HG03025 (cell line): ENCODE data around the gene AQP11.
"Not testable (repeated sequence)": the region's sequence is repeated elsewhere in the genome, so short reads cannot be mapped to it uniquely, and the experiment has no call there.

ENCODE experiments used
- ATAC-seq: cut with Tn5 transposase; IDR thresholded peaks from one replicate; pipeline ENCODE4 v1.9.1; 2021; ENCODE audit warnings: mild to moderate bottlenecking, moderate library complexity; ENCODE audit not compliant: unreplicated experiment, low FRiP score

AQP11 gene

GRCh38 chr11:77589521-77590193, at the start of gene AQP11:
TSS of gene AQP11 (plus strand) at chr11:77589953. CDS start at chr11:77589993, 40 bp downstream.
- peak; percentile 80 for ATAC-seq

- ATAC-seq = no peak
Measured at GRCh38 chr11:77542296-77542695, 47.5 kb upstream of the AQP11 start.

GRCh38 chr11:77547047-77547836, 42.5 kb upstream of the AQP11 start:
- no peak for ATAC-seq

- no peak for ATAC-seq
Measured at GRCh38 chr11:77547863-77548551, 41.7 kb upstream of the AQP11 start.

GRCh38 chr11:77548552-77549445, 41.0 kb upstream of the AQP11 start:
- no peak for ATAC-seq

GRCh38 chr11:77551426-77551825, 38.3 kb upstream of the AQP11 start:
- ATAC-seq = not testable (repeated sequence)

GRCh38 chr11:77557553-77557952, 32.2 kb upstream of the AQP11 start:
- no peak for ATAC-seq

GRCh38 chr11:77558380-77558779, 31.4 kb upstream of the AQP11 start:
- ATAC-seq = no peak

- no peak for ATAC-seq
Measured at GRCh38 chr11:77559686-77560401, 29.9 kb upstream of the AQP11 start.

- ATAC-seq = no peak
Measured at GRCh38 chr11:77560605-77561004, 29.1 kb upstream of the AQP11 start.

GRCh38 chr11:77561257-77561656, 28.5 kb upstream of the AQP11 start:
- no peak for ATAC-seq

GRCh38 chr11:77568306-77568705, 21.4 kb upstream of the AQP11 start:
- no peak for ATAC-seq

GRCh38 chr11:77568916-77569675, 20.7 kb upstream of the AQP11 start:
- no peak for ATAC-seq

GRCh38 chr11:77569676-77570070, 20.1 kb upstream of the AQP11 start:
- no peak for ATAC-seq

GRCh38 chr11:77570896-77571295, 18.9 kb upstream of the AQP11 start:
- not testable (repeated sequence) for ATAC-seq

GRCh38 chr11:77575428-77575827, 14.3 kb upstream of the AQP11 start:
- ATAC-seq = not testable (repeated sequence)

- ATAC-seq = no peak
Measured at GRCh38 chr11:77580712-77581337, 8.9 kb upstream of the AQP11 start.

- ATAC-seq = peak; percentile 2
Measured at GRCh38 chr11:77589181-77589520, 602 bp upstream of the AQP11 start.
